GM23248 (cell line): ENCODE data around the gene EIF3A. TPM values are rescaled to one million over a fixed set of nuclear protein-coding genes. Genes with fewer than 3 reads are reported as not detected.

ENCODE experiments used
- DNase-seq: peaks from one replicate; pipeline ENCODE4 v3.0.0-alpha.2; 2015
- H2AFZ ChIP-seq: fragments of 200-600 bp; sonication (generic); 2 replicates; pipeline ENCODE4 v1.6.1; 2016; ENCODE audit warnings: antibody characterized with exemption
- H3F3A ChIP-seq: fragments of 200-600 bp; sonication (generic); 2 replicates; pipeline ENCODE4 v1.6.1; 2016; ENCODE audit warnings: mild to moderate bottlenecking, antibody characterized with exemption, mixed run types; ENCODE audit not compliant: insufficient read depth
- H3K27ac ChIP-seq: fragments of 200-600 bp; sonication (generic); 2 replicates; pipeline ENCODE4 v1.5.1; 2016; ENCODE audit warnings: mild to moderate bottlenecking
- H3K27me3 ChIP-seq: fragments of 200-600 bp; sonication (generic); replicated peaks from 2 replicates; pipeline ENCODE4 v1.6.1; 2016; ENCODE audit warnings: mild to moderate bottlenecking; ENCODE audit not compliant: insufficient read depth
- H3K36me3 ChIP-seq: fragments of 200-600 bp; sonication (generic); 2 replicates; pipeline ENCODE4 v1.6.1; 2016; ENCODE audit warnings: low read depth, mild to moderate bottlenecking
- H3K4me1 ChIP-seq: fragments of 200-600 bp; sonication (generic); 2 replicates; pipeline ENCODE4 v1.6.1; 2016; ENCODE audit warnings: mild to moderate bottlenecking; ENCODE audit not compliant: insufficient read depth
- H3K4me2 ChIP-seq: fragments of 200-600 bp; sonication (generic); one replicate; pipeline ENCODE4 v1.6.1; 2016; ENCODE audit warnings: mild to moderate bottlenecking; ENCODE audit not compliant: unreplicated experiment
- H3K4me3 ChIP-seq: fragments of 200-600 bp; sonication (generic); 2 replicates; pipeline ENCODE4 v1.5.1; 2016; ENCODE audit warnings: mild to moderate bottlenecking
- H3K79me2 ChIP-seq: fragments of 200-600 bp; sonication (generic); 2 replicates; pipeline ENCODE4 v1.6.1; 2016; ENCODE audit warnings: mild to moderate bottlenecking; ENCODE audit not compliant: insufficient read depth
- H3K9ac ChIP-seq: fragments of 200-600 bp; sonication (generic); 2 replicates; pipeline ENCODE4 v1.6.1; 2016; ENCODE audit warnings: mild to moderate bottlenecking
- H3K9me2 ChIP-seq: fragments of 200-600 bp; sonication (generic); 2 replicates; pipeline ENCODE4 v1.6.1; 2016; ENCODE audit warnings: mixed run types, mild to moderate bottlenecking, moderate library complexity; ENCODE audit not compliant: insufficient read depth
- H3K9me3 ChIP-seq: fragments of 200-600 bp; sonication (generic); one replicate; pipeline ENCODE4 v1.6.1; 2017; ENCODE audit warnings: low read depth
- H4K20me1 ChIP-seq: fragments of 200-600 bp; sonication (generic); 2 replicates; pipeline ENCODE4 v1.6.0; 2016; ENCODE audit not compliant: insufficient read depth
- EZH2 ChIP-seq: fragments of 200-600 bp; sonication (generic); IDR thresholded peaks from 2 replicates; pipeline ENCODE4 v1.6.1; 2018; ENCODE audit warnings: antibody characterized with exemption, mild to moderate bottlenecking; ENCODE audit not compliant: insufficient read depth, poor library complexity, severe bottlenecking
- EZH2phosphoT487 ChIP-seq: fragments of 200-600 bp; sonication (generic); IDR thresholded peaks from 2 replicates; pipeline ENCODE4 v1.6.1; 2018; ENCODE audit warnings: antibody characterized with exemption, moderate library complexity, mild to moderate bottlenecking, low read depth; ENCODE audit not compliant: insufficient read depth
- WGBS, 2 experiments: methylation state at CpG; one replicate each; pipeline ENCODE4 v1.1.6; 2015 to 2017; ENCODE audit warnings: low lambda C conversion rate in 2 of 2, low coverage in 1 of 2; ENCODE audit errors: missing lambda C conversion rate in 2 of 2; 5-methylcytosine and 5-hydroxymethylcytosine counted together
- in situ Hi-C: fragments of 300-500 bp; cut with MboI; formaldehyde crosslinking; loops from 2 replicates; pipeline ENCODE4 v1.15.0; 2020
- polyA plus RNA-seq: library from polyadenylated mRNA; unstranded; fragments of >200 nt; fragmentation: Nextera tagmentation; extraction: Ambion mirVana; gene quantifications from 2 replicates; pipeline ENCODE4 v1.2.1, GENCODE V29; 2016
- total RNA-seq: library from RNA; depleted of rRNA; stranded (reverse); fragments of >200 nt; shearing (Covaris generic); gene quantifications from 2 replicates; pipeline ENCODE4 v1.2.3, GENCODE V29; 2014

EIF3A gene
- total and polyA plus RNA-seq, 2 experiments from 2014 or later = 74.5 to 91.3 TPM

GRCh38 chr10:119084896-119085295 lies 4.3 kb upstream of the EIF3A start:
- H3K27me3 ChIP-seq = no peaks in the 10 kb centered on the region
- H3K9me3 ChIP-seq = no peaks in the 10 kb centered on the region
- in situ Hi-C loops = no loop called here
- H2AFZ ChIP-seq = no peak overlapping the region
- H4K20me1 ChIP-seq = no peaks in the 10 kb centered on the region
- WGBS, 2 experiments = 91 to 92% methylated on average over 11 of the region's 11 CpGs
- TF ChIP-seq EZH2 (no peak), EZH2phosphoT487 (no peak)
- H3K4me1 ChIP-seq = no peaks in the 10 kb centered on the region
- H3K4me3 ChIP-seq = no peak overlapping the region
- no peaks in the 10 kb centered on the region for H3K36me3 ChIP-seq
- H3F3A ChIP-seq = 0 out of 2 replicates have a peak, but pooled peaks cover 8% of the 10 kb centered on the region
- no peak overlapping the region for H3K27ac ChIP-seq
- H3K79me2 ChIP-seq = peaks cover 15% of the 10 kb centered on the region
- H3K9me2 ChIP-seq = no peaks in the 10 kb centered on the region
- no peak for DNase-seq
- no peak overlapping the region for H3K4me2 ChIP-seq
- no peak overlapping the region for H3K9ac ChIP-seq

GRCh38 chr10:119079599-119080520 lies 757 bp downstream of the EIF3A start:
- Histone ChIP-seq H3K4me1 (peaks cover 8% of the 10 kb centered on the region; the same call in 1 of the 2 replicates), H3K27ac (peak overlapping the region; percentile 99), H3K36me3 (no peaks in the 10 kb centered on the region), H3K9ac (peak overlapping the region; percentile 100), H3K4me2 (peak overlapping the region; percentile 90), H3K4me3 (peak overlapping the region; percentile 99), H3K9me3 (no peaks in the 10 kb centered on the region), H2AFZ (no peak overlapping the region), H3K79me2 (peaks cover 65% of the 10 kb centered on the region), H3K9me2 (no peaks in the 10 kb centered on the region), H3F3A (peaks cover 24% of the 10 kb centered on the region), H3K27me3 (no peaks in the 10 kb centered on the region), H4K20me1 (peaks cover 20% of the 10 kb centered on the region; the same call in 1 of the 2 replicates)
- DNase-seq = peak; percentile 95
- WGBS, 2 experiments = 1 to 5% methylated on average over 21 to 44 of the region's 48 CpGs
- no peak for TF ChIP-seq EZH2
- no peak for TF ChIP-seq EZH2phosphoT487
- in situ Hi-C loops = no loop called here

GRCh38 chr10:119078422-119079179 lies 2.0 kb downstream of the EIF3A start:
- H3K36me3 ChIP-seq = peaks cover 5% of the 10 kb centered on the region; the same call in 1 of the 2 replicates

GRCh38 chr10:119073584-119073983 lies 7.0 kb downstream of the EIF3A start:
- no peak overlapping the region for H3K9ac ChIP-seq
- peaks cover 51% of the 10 kb centered on the region for H3K36me3 ChIP-seq
- no peak overlapping the region for H2AFZ ChIP-seq
- TF ChIP-seq EZH2phosphoT487 (no peak), EZH2 (no peak)
- H3K79me2 ChIP-seq = peaks cover 100% of the 10 kb centered on the region
- H3K9me2 ChIP-seq = no peaks in the 10 kb centered on the region
- H3K4me2 ChIP-seq = no peak overlapping the region
- no peak overlapping the region for H3K4me3 ChIP-seq
- H3K27ac ChIP-seq = no peak overlapping the region
- 53 to 63% methylated on average over 6 of the region's 6 CpGs for WGBS, 2 experiments
- no peak for DNase-seq
- in situ Hi-C loops = no loop called here
- no peaks in the 10 kb centered on the region for H3K9me3 ChIP-seq
- no peaks in the 10 kb centered on the region for H3K27me3 ChIP-seq
- peaks cover 16% of the 10 kb centered on the region; the same call in 1 of the 2 replicates for H4K20me1 ChIP-seq
- H3K4me1 ChIP-seq = peaks cover 17% of the 10 kb centered on the region
- peaks cover 32% of the 10 kb centered on the region for H3F3A ChIP-seq

More at GRCh38 chr10:119078422-119079179, 2.0 kb downstream of the EIF3A start:
- 45 to 49% methylated on average over 10 of the region's 10 CpGs for WGBS, 2 experiments
- peak overlapping the region; percentile 90 for H3K4me2 ChIP-seq
- TF ChIP-seq EZH2 (no peak), EZH2phosphoT487 (no peak)
- peaks cover 22% of the 10 kb centered on the region; the same call in 1 of the 2 replicates for H4K20me1 ChIP-seq
- DNase-seq = peak; percentile 29
- peak overlapping the region; percentile 99 for H3K4me3 ChIP-seq
- H3K27me3 ChIP-seq = no peaks in the 10 kb centered on the region
- H3K9ac ChIP-seq = peak overlapping the region; percentile 100
- no peak overlapping the region for H2AFZ ChIP-seq
- in situ Hi-C loops = no loop called here
- peak overlapping the region; percentile 99 for H3K27ac ChIP-seq
- H3K9me2 ChIP-seq = no peaks in the 10 kb centered on the region
- H3K9me3 ChIP-seq = no peaks in the 10 kb centered on the region
- H3K79me2 ChIP-seq = peaks cover 78% of the 10 kb centered on the region
- peaks cover 24% of the 10 kb centered on the region for H3F3A ChIP-seq
- peaks cover 14% of the 10 kb centered on the region for H3K4me1 ChIP-seq
